HG02610 (cell line): ENCODE measurements around the gene SHC3.

Experiments used
- ATAC-seq: cut with Tn5 transposase; IDR thresholded peaks from one replicate; pipeline ENCODE4 v1.9.1; 2021; ENCODE audit warnings: mild to moderate bottlenecking, moderate library complexity; ENCODE audit not compliant: unreplicated experiment

SHC3 gene

DNA sequence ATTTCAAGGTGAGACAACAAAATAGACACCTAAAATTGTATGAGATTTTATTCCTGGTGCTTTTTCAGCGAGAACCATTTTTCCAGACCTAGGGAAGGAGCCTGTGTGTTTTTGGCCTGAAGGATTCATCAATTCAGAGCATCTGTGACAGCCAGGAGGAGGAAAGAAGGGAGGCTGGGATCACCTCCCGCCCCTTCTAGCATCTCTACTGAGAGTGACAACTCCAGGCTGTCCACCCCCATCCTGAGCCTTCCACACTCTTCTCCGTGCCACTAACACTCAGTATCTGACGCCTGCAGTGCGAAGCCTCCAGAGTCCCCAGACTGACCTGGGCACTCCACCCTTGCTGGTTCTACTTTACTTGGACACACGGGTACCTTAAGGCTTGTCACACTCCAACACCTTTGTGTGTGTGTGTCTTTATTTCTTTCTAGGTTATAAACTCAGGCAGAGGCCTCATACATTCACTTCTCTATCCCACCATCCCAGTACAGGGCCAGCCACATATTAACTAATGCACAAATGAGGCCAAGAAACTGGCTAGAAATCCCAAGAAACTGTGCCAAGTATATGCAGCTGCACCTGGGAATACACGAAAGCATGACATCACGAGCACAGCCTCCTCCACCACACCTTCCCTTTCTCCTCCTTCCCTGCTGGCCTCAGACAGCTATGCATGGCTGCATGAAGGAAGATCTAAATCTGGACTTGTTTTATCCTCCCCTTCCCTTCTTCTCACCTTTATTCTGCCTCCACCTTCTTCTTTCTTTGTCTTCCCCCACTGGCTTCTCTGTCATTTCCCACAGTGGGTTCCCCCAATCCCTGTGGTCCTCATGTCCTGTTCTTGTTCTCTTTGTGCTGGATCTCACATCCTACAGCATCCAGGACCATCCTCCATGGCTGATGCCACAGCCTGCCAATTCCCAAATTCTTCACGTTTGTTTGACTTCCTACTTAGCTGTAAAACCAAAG, 171.3 kb downstream of the SHC3 start:
- no peak for ATAC-seq

DNA sequence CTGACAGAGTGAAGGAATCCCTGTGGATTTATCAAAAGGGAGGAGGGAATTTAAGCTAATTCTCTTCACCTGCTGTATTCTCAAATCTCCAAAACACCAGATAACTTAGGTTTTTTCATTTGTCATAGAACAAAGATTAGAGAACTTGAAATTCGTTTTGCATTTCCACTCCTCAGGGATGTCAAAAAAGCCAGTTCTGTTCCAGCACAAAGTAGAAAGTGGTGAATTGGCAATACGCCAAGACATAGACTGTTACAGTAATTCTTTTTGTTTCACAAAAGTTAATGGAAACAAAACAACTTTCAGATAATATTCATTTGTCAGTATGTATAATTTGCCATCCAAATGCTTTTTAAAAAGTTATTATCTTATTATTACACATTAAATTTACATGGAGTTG, 172.4 kb downstream of the SHC3 start:
- no peak for ATAC-seq

DNA sequence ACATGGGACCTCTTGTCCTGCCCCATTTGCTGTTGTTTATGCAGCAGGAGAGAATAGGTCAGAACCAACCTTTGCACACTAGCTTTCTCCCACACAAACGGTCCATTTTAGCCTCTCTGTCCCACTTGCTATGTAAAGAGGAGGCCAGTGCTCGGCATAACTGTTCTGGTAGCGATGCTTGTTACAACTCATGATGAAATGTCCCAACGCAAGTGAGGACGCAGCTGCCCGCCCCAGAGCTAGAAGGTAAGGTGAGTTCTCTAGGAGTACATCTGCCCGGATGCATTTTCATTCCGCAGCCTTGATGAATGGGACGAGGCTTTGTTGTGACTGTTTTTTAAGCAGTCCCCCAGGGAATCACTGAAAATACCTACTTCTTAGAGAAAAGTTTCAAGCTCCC, 173.3 kb downstream of the SHC3 start:
- no peak for ATAC-seq

DNA sequence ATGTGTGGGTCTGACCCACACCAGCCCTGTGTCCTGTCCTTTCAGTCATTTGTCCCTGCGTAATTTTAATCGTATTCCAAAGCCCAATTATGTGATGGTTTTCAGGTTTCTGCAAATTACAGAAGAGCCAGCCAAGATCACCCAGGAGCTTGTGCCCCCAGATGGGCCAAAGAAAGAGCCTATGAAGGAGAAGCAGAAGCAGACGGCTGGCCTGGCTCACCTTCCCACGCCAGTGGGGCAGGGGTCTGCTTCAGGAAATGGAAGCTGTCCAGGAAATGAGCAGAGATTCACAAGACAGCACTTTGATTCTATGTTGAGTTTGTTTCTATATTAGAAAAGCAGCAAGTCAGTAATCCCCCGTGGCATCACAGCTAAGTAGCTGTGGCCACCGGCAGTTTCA, 175.6 kb downstream of the SHC3 start:
- no peak for ATAC-seq

DNA sequence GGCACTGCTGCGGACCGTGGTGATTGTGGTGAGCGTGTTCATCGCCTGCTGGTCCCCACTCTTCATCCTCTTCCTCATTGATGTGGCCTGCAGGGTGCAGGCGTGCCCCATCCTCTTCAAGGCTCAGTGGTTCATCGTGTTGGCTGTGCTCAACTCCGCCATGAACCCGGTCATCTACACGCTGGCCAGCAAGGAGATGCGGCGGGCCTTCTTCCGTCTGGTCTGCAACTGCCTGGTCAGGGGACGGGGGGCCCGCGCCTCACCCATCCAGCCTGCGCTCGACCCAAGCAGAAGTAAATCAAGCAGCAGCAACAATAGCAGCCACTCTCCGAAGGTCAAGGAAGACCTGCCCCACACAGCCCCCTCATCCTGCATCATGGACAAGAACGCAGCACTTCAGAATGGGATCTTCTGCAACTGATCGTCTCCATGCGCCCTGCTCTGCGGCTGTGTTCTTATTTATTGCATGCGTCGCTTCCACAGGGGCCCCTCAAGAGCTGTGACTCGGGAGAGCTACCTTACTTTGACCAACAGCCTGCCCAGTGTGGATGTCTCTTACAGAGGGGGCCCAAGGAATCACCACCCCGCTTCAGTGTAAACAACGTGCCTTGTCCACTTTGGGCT, 176.6 kb downstream of the SHC3 start:
- no peak for ATAC-seq

DNA sequence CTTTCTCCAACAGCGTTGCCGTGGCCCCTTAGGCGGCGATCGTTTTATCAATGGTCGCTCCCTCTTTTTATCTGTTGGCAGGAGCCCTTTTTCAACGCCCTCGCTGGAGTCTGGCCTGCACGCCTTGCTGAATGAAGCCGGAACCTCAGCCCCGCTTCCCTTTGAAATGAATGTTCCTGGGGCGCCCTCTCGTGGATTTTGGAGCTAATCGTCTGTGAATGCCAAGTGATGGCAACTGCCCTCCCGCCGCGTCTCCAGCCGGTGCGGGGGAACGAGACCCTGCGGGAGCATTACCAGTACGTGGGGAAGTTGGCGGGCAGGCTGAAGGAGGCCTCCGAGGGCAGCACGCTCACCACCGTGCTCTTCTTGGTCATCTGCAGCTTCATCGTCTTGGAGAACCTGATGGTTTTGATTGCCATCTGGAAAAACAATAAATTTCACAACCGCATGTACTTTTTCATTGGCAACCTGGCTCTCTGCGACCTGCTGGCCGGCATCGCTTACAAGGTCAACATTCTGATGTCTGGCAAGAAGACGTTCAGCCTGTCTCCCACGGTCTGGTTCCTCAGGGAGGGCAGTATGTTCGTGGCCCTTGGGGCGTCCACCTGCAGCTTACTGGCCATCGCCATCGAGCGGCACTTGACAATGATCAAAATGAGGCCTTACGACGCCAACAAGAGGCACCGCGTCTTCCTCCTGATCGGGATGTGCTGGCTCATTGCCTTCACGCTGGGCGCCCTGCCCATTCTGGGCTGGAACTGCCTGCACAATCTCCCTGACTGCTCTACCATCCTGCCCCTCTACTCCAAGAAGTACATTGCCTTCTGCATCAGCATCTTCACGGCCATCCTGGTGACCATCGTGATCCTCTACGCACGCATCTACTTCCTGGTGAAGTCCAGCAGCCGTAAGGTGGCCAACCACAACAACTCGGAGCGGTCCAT, 177.4 kb downstream of the SHC3 start:
- peak; percentile 61 for ATAC-seq

DNA sequence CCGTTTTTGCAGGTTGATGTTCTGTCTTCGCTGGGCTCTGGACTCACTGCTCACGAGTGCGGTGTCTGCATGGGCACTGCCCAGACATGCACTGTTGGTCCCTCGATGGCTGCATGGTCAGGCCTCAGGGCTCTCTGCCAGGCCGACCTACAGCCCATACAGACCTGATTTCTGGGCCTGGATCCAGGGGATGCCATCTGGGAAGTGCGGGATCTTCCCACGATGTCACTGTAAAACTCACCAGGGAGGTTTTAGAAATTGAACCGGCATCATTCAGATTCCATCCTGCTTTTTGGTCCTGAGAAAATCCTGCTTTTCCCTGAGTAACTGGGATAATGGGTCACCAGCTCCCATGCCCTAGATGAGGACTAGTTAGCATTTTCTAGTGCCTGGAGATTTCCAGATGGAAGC, 178.2 kb downstream of the SHC3 start:
- ATAC-seq: no peak

DNA sequence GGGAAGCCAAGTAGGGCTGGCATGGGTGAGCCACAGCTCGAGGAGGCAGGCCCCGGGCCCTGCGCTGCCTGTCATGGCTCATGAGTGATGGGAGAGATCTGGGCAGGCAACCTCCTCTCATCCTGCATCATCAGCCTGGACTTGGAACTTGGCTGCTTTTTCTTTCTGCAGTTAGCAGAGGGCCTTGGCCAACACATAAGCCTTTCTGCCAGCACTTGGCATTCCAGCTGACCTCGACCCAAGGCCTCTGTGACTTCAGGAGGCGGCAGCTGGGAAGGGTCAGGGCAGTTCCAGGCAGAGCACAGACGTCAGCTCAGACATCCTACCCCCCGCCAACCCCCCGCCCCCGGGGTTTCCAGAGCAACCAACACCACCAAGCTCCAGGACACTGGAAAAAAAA, 179.7 kb downstream of the SHC3 start:
- no peak for ATAC-seq

DNA sequence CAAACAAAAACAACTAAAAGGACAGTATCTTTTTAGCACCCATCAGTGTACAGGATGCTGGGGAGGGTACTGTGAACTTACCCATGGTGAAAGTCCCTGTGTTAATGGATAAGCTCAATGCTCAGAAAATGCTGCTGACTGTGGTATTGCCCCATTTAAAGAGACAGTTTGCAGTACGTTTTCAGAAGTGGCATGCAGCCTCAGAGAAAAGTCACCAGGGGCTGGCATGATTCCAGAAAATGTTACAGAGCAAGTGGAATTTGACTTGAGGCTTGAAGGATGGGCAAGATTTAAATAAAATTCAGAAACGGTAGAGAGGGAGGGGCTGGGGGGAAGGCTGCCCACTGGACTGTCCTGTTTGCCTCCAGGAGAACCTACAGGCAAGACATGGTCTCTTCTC, 180.1 kb downstream of the SHC3 start:
- no peak for ATAC-seq

DNA sequence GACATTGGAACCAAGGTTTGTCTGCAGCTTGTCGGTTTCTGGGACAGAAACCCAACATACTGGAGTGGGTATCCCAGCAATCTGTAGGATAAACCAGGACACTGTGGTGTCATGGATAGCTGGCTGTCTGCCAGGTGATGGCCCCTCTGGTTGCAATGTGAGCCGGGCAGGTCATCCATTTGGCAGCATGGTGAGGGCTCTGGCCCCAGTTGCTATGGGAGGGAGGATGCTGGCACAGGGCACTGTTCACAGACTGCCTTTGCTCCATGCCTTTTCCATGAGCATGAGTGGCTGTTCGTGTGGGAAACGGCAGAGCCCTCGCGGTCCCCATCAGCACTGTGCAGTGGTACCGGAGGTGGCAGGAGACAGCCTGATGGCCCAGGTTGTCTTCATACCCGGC, 181.0 kb downstream of the SHC3 start:
- no peak for ATAC-seq

DNA sequence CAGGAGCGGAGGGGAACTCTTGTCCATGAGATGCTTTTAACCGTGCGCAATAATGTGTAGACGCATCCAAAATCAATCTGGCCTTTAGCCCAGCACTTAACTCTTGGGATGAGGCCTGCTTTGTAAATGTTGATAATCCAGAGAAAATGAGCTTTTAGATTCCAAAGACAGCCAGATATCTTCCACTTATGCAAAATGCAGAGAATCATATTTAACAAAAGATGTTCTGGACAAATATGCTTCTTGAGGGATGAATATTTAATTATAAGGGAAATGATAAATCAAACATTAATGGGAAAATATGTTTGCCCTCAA, 181.7 kb downstream of the SHC3 start:
- no peak for ATAC-seq

DNA sequence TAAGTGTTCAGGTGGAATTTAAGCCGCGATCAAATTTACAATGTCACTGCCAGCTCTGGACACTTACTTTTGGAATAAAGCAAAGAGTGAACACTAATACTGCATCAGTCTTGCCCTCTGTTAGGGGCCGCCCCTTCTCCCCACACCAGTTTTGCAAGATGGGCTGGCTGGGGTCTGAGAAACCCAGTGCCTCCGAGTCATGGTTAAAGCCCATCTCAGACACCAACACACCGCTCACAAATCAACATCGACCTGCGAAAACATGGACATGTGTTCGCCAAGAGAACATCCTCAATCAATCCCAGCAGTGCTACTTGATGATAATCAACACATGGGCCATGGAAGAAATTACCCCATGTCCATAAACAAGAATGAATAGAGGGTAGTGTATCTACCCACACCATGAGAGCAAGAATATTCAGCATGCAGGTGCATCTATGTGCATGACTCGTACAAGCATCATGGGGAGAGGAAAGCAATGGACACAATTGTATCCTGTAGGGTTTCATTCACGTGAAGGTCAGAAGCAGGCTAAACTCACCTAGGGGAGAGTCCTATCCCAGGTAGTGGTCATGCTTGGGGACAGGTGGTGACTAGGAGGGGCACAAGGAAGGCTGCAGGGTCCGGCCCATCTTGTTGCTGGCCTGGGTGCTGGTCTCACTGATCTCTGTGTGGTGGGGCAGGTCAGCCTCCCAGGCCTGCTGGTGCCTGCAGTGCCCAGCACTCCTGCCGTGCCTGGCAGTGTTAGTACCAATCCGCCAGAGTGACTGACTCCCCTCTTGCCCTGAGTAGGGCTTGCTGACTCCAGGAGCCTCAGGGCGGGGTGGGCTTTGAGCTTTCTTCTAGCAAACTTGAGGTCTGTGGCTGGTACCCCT, 182.3 kb downstream of the SHC3 start:
- no peak for ATAC-seq

DNA sequence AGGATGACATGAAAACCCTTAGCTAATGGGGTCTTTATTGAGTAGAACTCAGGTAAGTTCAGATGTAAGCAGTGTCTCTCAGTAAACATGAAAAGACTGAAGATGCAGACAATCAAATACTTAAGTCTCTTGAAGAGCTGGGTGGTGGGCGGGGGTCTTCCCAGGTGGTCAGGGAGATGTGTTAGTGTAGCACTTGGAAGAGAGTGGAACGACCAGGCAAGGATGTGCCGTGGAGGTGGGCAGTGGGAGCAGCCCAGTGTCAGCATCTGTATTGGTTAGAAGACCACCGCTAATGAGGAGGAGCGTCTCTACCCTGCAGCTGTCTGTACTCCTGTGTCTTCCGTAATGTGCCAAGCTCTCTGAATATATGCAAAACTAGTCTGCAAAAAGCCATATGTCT, 183.0 kb downstream of the SHC3 start:
- no peak for ATAC-seq

DNA sequence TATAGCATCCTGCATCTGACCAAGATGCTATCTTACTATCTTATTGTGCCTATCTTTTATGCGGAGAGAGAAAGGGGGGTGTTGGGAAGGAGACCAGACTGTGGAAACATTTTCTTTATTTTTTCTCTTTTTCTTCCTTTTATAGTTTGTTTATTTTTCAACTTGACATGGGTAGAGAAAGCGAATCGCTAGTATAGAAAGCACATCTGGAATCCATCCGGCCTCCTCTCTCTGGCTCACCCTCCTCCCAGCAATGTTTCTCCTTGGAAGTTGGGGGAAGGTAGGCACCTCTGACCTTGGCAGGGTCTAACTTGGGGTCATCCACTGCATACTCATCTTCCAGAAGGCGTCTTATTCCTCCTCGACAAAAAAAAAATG, 183.4 kb downstream of the SHC3 start:
- no peak for ATAC-seq

DNA sequence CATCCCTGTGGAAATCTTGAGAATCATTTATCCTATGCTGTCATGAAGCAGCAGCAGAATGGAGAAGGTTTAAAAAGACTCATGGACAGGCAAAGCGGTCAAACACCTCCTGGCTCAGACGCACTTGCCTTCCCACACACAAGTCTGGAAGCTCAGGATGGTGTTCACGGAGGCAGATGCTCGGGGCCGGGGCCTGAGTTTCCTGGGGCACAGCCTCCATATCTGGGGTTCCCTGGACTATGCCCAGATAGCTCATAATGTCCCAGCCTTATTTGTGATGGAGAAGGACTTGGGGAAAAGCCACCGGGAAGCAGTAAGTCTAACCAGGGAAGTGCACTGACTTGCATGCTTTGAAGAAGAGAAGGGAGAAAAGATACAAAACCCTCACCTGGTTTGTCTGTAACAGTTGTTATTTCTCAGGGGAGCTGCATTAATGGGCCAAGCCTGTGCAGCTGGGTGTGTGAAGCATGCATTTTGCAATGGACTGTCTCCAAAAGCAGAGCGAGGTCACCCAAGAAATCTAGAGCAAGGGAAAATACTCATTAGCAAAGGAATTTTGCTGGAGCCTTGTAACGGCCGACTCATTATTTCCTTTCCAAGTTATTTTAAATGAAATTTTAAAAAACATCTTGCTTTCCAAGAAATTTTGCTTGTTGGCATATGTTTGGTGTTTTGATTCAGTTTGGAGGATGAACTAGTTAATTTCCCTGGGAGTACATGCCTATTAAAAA, 184.0 kb downstream of the SHC3 start:
- ATAC-seq: no peak

DNA sequence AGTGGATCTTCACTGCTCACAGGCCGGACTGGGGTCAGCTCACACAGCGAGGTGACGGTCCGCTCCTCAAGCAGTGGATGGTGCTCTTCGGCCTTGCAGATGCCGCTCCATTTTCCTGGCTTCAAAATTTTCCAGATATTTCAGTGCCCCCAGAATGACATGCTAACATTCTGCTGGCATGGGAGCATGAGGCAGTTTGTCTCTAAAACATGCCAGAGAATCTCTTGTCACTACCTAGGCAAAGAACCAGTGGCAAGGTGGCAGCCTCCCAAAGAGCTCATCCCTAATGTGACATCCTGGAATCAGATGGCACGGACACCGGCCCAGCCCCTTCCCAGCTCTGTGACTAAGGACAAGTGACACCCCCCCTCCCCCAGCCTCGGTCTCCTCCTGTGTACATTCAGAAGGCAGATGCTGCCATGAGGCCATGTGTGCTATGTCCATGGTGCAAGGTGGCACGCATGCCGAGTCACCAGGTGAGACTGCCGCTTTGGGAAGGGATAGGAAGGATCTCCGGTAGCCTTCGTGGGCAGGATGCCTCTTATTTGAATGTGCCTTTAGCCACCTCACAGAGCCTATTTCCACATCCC, 184.7 kb downstream of the SHC3 start:
- no peak for ATAC-seq

DNA sequence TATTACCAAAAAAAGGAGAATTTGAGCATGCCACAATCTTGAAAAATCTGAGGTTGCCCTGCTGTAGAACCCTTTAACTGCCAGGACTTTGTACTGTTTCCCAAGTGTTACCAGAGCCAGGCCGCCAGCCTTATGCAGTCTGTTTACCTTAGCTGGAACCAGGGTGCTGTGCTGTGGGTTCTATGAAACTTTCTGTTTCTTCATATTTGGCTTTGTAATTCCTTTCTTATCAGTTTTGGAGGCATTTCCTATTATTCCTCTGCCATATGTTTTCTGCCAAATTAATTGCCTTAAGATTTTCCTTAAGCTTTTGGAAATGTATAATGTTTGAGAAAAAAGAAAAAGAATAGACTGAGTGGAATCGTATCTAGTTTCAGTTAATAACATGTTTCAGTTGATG, 185.3 kb downstream of the SHC3 start:
- ATAC-seq: no peak

DNA sequence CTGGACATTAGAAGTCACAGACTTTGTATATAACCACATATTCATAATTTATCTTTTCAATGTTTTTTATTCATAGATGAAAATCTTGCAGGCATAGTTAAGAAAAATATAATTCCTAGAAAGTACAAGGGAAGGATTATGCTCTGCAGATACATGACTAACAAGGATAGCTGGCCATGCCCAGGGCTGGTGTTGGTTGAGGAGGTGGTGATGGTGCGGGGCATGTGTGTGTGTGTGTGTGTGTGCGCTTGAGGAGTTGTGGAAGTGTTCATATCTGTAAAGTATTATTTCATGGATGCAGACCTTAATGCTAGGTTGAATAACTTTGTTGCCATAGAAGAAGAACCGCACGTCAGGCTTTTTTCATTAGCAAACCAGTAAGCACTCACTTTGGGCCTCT, 186.1 kb downstream of the SHC3 start:
- ATAC-seq: no peak
